ENCODE measurements around the gene HNRNPU.

Gene HNRNPU

GRCh38 chr1:244864253-244865027 is at the start of gene HNRNPU:
TSS of gene HNRNPU (minus strand) at chr1:244864543. CDS start at chr1:244864307, 236 bp downstream.
- peak; percentile 98 for DNase-seq (ENCODE audit: low read depth, low spot score)

- DNase-seq (ENCODE audit: low read depth, low spot score): no peak
These were observed 49.5 kb upstream of the HNRNPU start for GRCh38 chr1:244913806-244914205.

GRCh38 chr1:244904119-244904518 is 39.8 kb upstream of the HNRNPU start:
- peak; percentile 39 for DNase-seq (ENCODE audit: low read depth, low spot score)

- DNase-seq (ENCODE audit: low read depth, low spot score): no peak
These were observed 37.2 kb upstream of the HNRNPU start for GRCh38 chr1:244901400-244902015.

DNA sequence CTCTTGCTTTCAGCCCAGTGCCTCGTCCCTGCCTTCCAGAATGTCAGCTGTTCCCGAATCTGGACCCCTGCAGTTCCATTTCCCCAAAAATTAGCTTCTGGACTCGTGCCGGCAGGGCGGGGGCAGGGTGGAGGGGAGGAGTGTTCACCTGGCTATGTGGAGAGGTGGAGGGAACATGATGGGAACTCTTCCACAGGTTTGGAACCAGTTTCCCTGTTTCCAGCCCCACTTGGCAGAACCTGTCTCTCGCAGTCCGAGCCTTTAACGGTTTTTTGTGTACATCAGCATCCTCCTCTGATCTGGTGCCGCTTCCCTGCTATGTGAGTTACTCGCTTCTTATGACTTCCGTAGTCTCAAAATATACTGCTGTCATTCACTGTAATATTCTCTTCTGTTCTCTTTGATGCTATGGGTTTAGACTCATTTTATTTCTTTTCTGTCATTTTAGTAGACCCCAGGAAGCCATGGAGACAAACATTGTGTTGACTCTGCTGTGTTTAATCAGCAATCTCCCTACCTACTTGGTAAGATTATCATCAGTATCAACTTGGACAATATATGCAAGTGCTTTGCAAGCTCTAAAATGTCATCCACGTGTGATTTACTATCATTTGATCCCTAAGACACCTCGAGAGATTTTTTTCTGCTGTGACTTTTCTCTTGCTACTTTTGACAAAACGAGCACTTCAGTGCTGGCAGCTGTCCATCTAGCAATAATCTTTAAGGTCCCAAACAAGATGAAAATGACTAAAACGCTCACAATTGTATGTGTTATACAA is 33.3 kb upstream of the HNRNPU start:
- no peak for DNase-seq (ENCODE audit: low read depth, low spot score)

DNA sequence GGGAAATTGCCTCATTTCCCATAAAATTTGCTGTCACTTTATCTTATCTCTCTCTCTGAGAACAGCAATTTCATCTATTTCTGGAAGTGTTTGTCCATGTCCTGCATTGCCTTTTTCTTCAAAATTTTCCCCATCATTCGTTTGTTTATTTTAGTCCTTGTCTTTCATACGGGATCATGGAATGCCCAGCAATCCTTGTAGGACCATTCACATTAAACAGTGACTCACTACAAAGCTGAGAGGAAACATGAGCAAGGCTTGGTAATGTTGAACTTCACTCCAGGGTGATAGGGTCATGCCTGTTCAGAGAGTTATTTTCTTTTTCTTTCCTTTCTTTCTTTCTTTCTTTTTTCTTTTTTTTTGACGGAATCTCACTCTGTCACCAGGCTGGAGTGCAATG is 32.2 kb upstream of the HNRNPU start:
- DNase-seq (ENCODE audit: low read depth, low spot score): no peak

- DNase-seq (ENCODE audit: low read depth, low spot score): no peak
These were observed 29.5 kb upstream of the HNRNPU start for GRCh38 chr1:244893836-244894235.

DNA sequence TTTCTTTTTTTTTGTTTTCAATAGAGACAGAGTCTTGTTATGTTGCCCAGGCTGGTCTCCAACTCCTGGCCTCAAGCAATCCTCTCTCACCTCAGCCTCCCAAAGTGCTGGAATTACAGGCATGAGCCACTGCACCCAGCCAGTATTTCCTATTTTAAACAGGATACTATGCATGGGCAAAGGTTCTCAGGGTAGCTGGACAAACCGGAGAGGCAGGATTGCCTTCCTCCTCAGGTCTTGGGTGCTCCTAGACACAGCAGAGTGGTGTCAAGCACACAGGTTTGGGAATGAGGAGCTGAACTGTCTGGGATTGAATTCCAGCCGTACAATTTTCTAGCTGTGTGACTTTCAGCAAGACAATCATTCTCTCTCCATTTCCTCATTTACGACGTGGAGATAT is 22.9 kb upstream of the HNRNPU start:
- peak; percentile 77 for DNase-seq (ENCODE audit: low read depth, low spot score)

DNA sequence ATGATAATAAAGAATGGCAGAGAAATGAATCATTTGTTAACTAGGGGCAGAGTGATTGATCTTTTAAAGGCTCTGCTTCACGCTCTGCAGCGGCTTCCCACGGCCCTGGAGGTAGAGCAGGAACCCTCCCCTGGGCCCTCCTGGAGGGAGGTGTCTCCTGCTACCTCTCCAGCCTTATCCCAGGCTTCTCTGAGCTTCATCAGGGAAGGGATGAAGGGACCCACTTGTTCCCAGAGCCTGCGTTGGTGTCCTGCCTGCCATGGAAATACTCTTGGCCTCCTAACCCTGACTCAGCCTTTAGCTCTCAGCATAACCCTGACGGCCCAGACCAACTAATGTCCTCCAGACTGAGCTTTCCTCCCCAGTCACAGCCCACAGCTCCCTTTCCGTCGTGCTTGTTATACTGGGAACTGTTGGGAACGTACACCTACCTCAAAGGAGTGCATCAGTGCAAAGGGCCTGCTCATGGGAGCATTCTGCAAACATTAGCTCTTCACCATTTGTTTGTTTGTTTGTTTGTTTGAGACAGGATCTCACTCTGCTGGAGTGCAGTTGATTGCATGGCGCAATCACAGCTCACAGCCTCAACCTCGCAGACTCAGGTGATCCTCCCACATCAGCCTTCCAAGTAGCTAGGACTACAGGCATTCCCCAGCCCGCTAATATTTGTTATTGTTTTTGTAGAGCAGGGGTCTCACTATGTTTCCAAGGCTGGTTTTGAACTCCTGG is 17.4 kb upstream of the HNRNPU start:
- peak; percentile 51 for DNase-seq (ENCODE audit: low read depth, low spot score)

- DNase-seq (ENCODE audit: low read depth, low spot score): no peak
These were observed 14.3 kb upstream of the HNRNPU start for GRCh38 chr1:244878681-244879080.

- DNase-seq (ENCODE audit: low read depth, low spot score): no peak
These were observed 12.0 kb upstream of the HNRNPU start for GRCh38 chr1:244876228-244876910.

GRCh38 chr1:244874974-244875579 is 10.7 kb upstream of the HNRNPU start:
- DNase-seq (ENCODE audit: low read depth, low spot score): peak; percentile 72

GRCh38 chr1:244869950-244870349 is 5.6 kb upstream of the HNRNPU start:
- no peak for DNase-seq (ENCODE audit: low read depth, low spot score)

DNA sequence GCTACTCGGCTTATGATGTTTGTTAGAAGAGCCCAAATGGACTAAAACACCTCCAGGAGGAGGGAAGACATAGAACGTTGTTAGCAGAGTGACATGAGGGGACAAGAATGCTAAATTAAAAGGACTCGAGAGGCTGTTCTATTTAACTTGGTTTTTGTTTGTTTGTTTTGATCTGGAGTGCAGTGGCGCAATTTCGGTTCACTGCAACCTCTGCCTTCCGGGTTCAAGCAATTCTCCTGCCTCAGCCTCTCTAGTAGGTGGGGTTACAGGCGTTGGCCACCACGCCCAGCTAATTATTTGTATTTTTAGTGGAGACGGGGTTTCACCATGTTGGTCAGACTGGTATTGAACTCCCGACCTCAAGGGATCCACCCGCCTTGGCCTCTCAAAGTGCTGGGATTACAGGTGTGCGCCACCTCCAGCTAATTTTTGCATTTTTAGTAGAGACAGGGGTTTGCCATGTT is 5.1 kb upstream of the HNRNPU start:
- no peak for DNase-seq (ENCODE audit: low read depth, low spot score)

- DNase-seq (ENCODE audit: low read depth, low spot score): no peak
These were observed 4.4 kb upstream of the HNRNPU start for GRCh38 chr1:244868484-244869363.

- DNase-seq (ENCODE audit: low read depth, low spot score): no peak
These were observed 2.0 kb upstream of the HNRNPU start for GRCh38 chr1:244866355-244866754.

DNA sequence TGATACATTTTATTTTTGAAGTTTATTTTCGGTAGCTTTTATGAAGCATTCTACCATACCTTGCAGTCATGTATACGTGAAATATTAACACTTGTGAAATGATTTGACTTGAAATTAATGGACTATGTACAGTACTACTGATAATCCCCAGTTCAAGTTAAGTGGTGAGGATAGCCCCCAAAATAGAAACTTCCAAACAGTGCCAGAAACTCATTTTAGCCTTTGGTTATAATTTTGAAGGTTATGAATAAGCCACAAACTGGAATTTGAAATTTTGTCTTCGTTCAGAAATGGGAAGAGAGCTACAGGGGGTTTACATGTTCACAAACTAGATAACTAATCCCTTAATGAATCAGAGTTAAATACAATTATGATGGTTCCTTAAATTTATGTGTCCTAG is 1.5 kb upstream of the HNRNPU start:
- DNase-seq (ENCODE audit: low read depth, low spot score): no peak

DNA sequence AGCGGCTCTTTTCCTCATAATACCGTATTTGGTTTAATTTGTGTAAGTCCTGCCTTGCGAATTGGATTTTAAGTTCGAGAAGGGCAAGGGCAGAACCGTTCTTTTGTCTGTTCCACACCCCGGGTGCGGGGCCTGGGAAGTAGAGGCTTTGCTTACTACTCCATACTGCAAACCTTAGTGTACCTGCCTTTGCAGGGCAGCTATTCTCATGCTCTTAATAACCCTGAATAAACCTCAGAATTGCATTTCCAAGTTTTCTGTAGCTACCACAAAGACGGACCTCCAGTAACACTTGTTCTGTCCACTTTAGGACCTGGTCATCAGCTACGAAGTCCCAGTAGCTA is 657 bp upstream of the HNRNPU start:
- peak; percentile 59 for DNase-seq (ENCODE audit: low read depth, low spot score)

DNA sequence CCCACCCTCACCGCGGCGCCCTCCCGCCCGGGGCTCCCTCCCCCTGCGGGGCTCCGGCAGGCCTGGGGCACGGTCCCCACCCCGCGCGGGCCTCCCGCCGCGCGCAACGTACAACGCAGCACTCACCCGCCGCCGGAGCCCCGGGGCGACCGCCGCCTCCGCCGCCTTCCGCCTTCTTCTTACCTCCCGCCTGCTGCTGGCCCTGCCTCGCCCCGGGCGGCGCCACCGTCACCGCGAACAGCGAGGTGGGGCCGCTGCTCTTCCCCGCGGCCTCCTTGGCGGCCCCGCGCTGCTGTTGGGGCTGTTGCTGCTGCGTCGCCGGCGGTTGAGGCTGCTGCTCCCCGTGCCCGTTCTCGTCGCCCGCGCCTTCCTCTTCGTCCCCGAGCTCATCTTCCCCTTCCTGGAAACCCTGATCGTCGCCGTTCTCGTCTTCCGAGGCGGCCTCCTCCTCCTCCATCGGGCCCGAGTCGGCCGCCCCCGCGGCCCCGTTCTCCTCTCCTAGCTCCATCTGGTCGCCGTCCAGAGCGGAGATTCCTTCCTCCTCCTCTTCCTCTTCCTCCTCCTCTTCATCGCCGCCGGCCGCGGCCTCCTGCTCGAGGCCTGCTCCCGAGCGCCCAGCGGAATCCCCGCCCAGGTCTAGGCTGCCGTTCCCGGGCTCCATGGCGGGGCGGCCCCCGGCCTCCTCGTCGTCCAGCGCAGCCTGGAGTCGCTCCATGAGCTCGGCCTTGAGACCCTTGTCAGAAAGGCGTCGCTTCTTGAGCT is 671 bp downstream of the HNRNPU start:
- DNase-seq (ENCODE audit: low read depth, low spot score): no peak

Data from ELF-1 (cell line).